MM.1S (cell line): ENCODE data around the gene PROB1.

Source experiments
- CTCF ChIP-seq: fragments of 300-600 bp; sonication (generic); IDR thresholded peaks from 2 replicates; pipeline ENCODE4 v1.5.1; 2016; ENCODE audit warnings: antibody characterized with exemption, low read length, mixed read lengths
- EZH2 ChIP-seq: fragments of 300-600 bp; sonication (generic); optimal IDR thresholded peaks from 2 replicates; pipeline ENCODE3; 2017; ENCODE audit warnings: low read depth, mild to moderate bottlenecking, antibody characterized with exemption, low read length, mixed read lengths

GRCh38 chr5:139383993-139384590, 10.8 kb downstream of the PROB1 start:
- TF ChIP-seq CTCF (no peak), EZH2 (no peak)
